GM21529 (cell line): Measurements from ENCODE around the gene GDF10.

Experiments used
- ATAC-seq: cut with Tn5 transposase; IDR thresholded peaks from one replicate; pipeline ENCODE4 v1.9.1; 2021; ENCODE audit not compliant: unreplicated experiment

Gene GDF10

DNA sequence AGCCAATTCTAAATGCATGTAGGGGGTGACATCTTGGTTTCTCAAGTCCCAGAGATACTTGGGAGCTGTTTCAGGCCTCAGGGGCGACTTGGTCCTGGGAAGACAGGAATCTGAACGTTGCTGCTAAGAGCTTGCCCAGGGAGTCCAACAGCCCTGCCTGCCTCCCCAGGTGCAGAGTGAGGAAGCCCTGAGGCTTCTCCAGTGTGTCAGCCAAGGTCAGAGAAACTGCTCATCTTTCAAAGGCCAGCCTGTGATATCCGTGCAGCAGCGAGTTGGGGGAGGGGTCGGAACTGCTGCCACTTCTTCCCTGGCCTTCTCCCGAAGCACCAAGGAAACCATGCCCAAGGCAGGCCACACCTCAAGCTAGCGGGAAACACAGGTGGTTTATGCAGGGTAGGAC lies 32.0 kb downstream of the GDF10 start:
- no peak for ATAC-seq

DNA sequence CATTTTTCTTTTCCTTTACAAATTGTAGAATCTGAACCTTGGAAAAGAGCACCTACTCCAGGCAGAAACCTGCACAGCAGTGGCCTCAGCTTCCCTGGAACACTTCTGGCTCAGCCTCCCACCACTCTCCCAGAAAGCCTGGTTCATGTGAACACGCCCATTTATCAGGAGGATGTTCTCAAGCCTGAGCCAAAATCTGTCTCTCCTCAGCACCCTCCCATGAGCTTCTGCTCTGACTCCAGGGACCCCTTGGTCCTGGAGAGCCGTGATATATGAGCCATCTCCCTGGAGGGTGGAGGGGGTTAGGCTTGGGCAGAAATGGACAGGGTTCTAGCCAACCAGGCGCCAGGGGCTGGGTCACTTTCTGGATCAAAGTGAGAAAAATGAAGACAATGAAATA lies 32.4 kb downstream of the GDF10 start:
- ATAC-seq, result no peak

DNA sequence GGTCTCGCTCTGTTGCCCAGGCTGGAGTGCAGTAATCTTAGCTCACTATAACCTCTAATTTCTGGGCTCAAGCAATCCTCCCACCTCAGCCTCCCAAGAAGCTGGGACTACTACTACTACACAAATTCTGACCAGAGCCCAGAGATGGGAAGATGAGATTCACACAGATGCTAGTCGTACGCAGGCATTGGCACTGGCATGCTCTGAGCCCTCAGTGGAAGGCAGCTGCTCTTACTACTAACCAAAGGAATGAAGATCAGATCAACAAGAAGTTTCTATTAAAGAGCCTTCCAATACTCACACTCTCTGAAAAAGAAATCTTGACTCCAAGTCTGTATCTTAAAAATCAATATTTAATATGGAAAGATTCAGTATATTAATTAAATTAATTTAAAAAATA lies 32.9 kb downstream of the GDF10 start:
- ATAC-seq, result no peak

DNA sequence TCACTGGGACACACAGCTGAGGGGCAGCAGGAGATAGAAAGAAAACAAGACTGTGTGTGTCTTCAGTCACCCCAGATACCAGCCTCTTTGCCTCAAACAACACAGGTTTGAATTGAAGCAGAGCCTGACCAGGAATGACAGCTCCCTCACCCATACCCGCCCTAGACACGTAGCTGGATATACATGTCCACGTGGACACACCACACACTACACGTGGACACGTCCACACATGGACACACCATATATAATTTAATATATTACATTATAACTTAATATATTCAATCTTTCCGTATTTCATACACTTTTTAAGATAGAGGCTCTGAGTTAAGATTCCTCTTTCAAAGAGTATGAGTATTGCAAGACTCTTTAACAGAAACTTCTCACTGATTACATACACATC lies 33.5 kb downstream of the GDF10 start:
- ATAC-seq, result no peak

GRCh38 chr10:47334466-47335295 lies 34.7 kb downstream of the GDF10 start:
- no peak for ATAC-seq

DNA sequence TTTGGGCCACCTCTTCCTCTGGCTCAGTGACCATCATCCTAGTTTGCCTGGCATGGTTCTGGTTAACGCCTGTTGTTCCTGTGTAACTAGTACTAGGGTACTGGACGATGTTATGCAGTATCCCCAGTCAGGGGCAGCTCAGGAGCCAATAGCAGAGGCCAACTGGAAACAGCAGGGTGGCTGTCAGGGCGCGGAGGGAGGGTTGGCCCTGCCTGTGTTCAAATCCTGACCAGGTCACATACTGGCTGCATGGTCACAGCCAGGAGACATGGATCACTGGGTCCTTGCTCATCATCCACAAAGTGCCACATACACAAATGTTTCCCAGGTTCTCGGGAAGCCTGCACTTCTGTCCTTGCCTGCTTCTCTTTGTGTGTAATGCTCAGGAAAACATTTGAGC lies 35.9 kb downstream of the GDF10 start:
- ATAC-seq, result no peak

- ATAC-seq, result no peak
Observed at GRCh38 chr10:47336387-47337134, 36.6 kb downstream of the GDF10 start.

- ATAC-seq, result no peak
Observed at GRCh38 chr10:47337310-47337709, 37.3 kb downstream of the GDF10 start.

GRCh38 chr10:47339186-47339735 lies 39.3 kb downstream of the GDF10 start:
- no peak for ATAC-seq

GRCh38 chr10:47339759-47340607 lies 40.0 kb downstream of the GDF10 start:
- no peak for ATAC-seq

GRCh38 chr10:47340608-47341170 lies 40.7 kb downstream of the GDF10 start:
- ATAC-seq, result peak; percentile 52

- ATAC-seq, result no peak
Observed at GRCh38 chr10:47344996-47345870, 45.2 kb downstream of the GDF10 start.

DNA sequence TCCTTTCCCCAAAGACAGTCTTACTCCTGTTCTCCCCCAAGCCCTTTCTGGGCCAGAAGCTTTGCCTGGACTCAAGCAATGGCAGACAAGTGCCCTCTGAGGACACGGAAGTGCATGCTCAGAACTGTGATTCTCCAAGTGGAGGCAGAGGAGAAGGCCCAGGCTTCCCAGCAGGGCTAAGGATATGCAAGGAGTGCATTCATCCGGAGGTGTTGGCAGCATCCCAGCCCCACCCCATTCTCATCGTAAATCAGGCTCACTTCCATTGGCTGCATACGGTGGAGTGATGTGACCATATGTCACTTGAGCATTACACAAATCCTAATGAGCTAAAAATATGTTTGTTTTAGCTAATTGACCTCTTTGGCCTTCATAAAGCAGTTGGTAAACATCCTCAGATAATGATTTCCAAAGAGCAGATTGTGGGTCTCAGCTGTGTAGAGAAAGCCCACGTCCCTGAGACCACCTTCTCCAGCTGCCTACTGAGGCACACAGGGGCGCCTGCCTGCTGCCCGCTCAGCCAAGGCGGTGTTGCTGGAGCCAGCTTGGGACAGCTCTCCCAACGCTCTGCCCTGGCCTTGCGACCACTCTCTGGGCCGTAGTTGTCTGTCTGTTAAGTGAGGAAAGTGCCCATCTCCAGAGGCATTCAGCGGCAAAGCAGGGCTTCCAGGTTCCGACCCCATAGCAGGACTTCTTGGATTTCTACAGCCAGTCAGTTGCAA lies 46.7 kb downstream of the GDF10 start:
- ATAC-seq, result no peak

DNA sequence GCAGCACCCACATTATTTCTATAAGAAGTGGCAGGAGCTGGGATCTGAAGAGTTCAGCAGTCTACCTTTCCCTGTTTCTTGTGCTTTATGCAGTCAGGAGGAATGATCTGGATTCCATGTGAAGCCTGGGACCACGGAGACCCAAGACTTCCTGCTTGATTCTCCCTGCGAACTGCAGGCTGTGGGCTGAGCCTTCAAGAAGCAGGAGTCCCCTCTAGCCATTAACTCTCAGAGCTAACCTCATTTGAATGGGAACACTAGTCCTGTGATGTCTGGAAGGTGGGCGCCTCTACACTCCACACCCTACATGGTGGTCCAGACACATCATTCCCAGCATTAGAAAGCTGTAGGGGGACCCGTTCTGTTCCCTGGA lies 47.3 kb downstream of the GDF10 start:
- ATAC-seq, result no peak

GRCh38 chr10:47348138-47348651 lies 48.2 kb downstream of the GDF10 start, which contains the start of gene RBP3:
Gene RBP3 (plus strand): TSS chr10:47348363. CDS start chr10:47348485, 122 bp downstream.
- no peak for ATAC-seq

GRCh38 chr10:47348661-47349470 lies 48.9 kb downstream of the GDF10 start:
- ATAC-seq, result no peak

- no peak for ATAC-seq
Observed at GRCh38 chr10:47349516-47349915, 49.5 kb downstream of the GDF10 start.

DNA sequence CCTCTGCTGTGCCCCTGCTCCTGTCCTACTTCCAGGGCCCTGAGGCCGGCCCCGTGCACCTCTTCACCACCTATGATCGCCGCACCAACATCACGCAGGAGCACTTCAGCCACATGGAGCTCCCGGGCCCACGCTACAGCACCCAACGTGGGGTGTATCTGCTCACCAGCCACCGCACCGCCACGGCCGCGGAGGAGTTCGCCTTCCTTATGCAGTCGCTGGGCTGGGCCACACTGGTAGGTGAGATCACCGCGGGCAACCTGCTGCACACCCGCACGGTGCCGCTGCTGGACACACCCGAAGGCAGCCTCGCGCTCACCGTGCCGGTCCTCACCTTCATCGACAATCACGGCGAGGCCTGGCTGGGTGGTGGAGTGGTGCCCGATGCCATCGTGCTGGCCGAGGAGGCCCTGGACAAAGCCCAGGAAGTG lies 50.0 kb downstream of the GDF10 start:
- ATAC-seq, result no peak
